Ishikawa (cell line): ENCODE data around the gene HOXA3.
A peak's percentile ranks its signal among the peaks of the same experiment; 100 is the strongest.

Experiments
- CEBPB ChIP-seq: IDR thresholded peaks from 2 replicates; pipeline ENCODE4 v1.6.1; 2012
- CREB1 ChIP-seq: IDR thresholded peaks from 2 replicates; pipeline ENCODE4 v1.6.1; 2012; ENCODE audit warnings: low read depth
- EGR1 ChIP-seq: IDR thresholded peaks from 2 replicates; pipeline ENCODE4 v1.6.1; 2012
- EP300 ChIP-seq: IDR thresholded peaks from 2 replicates; pipeline ENCODE4 v1.6.1; 2012; ENCODE audit warnings: borderline replicate concordance
- FOXM1 ChIP-seq: IDR thresholded peaks from 2 replicates; pipeline ENCODE4 v1.6.1; 2012; ENCODE audit warnings: low read depth, borderline replicate concordance
- NFIC ChIP-seq: IDR thresholded peaks from 2 replicates; pipeline ENCODE4 v1.6.1; 2012
- RAD21 ChIP-seq: IDR thresholded peaks from 2 replicates; pipeline ENCODE4 v1.6.1; 2012; ENCODE audit warnings: low read depth
- TAF1 ChIP-seq: IDR thresholded peaks from 2 replicates; pipeline ENCODE4 v1.6.1; 2012; ENCODE audit warnings: low read depth, mild to moderate bottlenecking
- TCF12 ChIP-seq: IDR thresholded peaks from 2 replicates; pipeline ENCODE4 v1.6.1; 2012; ENCODE audit warnings: low read depth
- TEAD4 ChIP-seq: IDR thresholded peaks from 2 replicates; pipeline ENCODE4 v1.6.1; 2012
- YY1 ChIP-seq: IDR thresholded peaks from 2 replicates; pipeline ENCODE4 v1.6.1; 2012; ENCODE audit warnings: low read depth
- ZBTB7A ChIP-seq: IDR thresholded peaks from 2 replicates; pipeline ENCODE4 v1.6.1; 2012; ENCODE audit warnings: low read depth
- TF ChIP-seq, protein P1 (sequence below): IDR thresholded peaks from 2 replicates; pipeline ENCODE4 v1.6.1; 2012
- TF ChIP-seq, protein P2 (sequence below): IDR thresholded peaks from 2 replicates; pipeline ENCODE4 v1.6.1; 2012
- TF ChIP-seq, protein P3 (sequence below): IDR thresholded peaks from 2 replicates; pipeline ENCODE4 v1.6.1; 2012; ENCODE audit warnings: low read depth, mild to moderate bottlenecking

HOXA3 gene

DNA sequence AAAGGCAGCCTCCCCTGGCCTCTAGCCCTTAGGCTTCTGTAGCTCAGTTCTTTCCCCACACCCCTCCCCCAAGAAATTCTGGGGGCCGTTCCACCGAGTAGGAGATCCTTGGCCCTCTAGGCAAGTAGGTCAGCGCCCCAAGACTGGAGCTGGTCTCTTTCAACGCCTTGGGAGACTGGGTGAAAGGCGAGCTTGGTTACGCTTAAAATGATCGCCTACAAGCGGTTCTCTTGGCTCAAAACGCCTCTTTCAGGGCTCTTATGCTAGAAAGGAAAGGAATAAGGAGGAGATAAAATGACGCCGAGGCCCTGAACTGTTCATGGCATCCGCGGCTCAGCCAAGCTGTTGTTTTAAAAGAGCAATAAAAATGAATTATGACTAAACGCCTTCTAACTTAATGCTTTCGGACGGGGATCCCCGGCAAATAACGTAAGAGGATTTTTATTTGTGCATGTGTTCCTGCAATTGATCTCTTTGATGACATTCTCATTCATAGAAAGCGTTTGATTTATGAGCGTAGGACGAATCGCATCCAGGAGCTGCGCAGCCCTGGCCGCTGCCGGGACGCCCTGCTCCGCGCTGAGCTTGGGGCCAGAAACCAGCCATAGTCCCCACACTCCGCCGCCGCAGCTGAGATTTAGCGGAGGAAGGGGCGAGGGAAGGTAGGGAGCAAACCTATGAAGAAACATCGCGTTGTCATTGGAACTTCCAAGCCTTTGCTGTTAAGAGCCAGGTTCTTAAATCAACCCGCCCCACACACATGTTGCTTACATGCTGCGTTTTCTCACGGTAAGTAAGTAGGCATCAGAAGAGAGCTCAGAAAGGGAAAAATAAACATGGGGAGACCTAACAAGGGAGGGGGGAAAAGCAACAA lies 53.6 kb downstream of the HOXA3 start:
- TF ChIP-seq, protein P1, sequence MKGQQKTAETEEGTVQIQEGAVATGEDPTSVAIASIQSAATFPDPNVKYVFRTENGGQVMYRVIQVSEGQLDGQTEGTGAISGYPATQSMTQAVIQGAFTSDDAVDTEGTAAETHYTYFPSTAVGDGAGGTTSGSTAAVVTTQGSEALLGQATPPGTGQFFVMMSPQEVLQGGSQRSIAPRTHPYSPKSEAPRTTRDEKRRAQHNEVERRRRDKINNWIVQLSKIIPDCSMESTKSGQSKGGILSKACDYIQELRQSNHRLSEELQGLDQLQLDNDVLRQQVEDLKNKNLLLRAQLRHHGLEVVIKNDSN = no peak
- TF ChIP-seq RAD21 (no peak), YY1 (no peak), EGR1 (no peak), CREB1 (no peak), TAF1 (no peak), EP300 (no peak), TEAD4 (no peak)
- TF ChIP-seq, protein P2, sequence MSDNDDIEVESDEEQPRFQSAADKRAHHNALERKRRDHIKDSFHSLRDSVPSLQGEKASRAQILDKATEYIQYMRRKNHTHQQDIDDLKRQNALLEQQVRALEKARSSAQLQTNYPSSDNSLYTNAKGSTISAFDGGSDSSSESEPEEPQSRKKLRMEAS = no peak

DNA sequence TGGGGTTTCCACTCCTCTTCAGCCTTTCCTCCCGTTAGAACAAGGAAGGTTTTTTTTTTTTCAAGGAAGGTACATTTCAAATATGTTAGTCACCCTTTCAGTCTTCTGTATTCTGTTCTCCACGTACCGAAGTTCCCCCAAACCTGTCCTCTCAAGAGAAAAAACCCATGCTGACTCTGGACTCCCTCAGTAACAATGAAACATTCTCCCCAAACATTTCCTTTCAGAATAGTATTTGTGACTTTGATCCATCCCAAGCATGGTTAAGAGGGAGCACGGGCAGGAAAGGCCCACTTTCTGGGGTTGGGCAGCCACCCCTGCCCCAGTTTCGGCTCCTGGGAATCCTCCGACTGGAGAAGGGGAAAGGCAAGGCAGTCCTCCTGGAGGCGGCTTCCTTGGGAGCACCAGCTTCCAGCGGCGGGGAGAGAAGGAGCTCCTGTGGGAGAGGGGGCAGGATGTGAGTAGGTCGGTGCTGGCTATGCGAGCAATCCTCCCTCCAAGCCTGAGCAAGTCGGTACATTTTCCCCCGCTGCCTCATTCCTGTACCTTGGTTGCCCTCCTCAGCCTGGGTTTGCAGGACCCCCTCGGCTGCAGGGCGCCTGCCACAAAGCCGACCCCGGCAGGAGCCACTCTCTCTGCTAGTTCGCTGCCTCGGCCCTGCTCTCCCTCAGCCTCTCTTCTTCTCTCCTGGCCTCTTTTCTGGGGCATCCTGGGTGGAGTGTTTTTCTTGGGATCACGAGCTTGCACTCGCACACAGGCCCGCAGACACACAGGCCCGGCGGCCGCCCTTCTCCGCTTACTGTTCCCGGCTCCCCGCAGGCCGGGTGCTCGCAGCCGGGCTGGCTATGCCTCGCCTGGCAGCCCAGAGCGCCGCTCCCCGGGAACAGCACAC lies 54.5 kb downstream of the HOXA3 start:
- no peak for TF ChIP-seq FOXM1

DNA sequence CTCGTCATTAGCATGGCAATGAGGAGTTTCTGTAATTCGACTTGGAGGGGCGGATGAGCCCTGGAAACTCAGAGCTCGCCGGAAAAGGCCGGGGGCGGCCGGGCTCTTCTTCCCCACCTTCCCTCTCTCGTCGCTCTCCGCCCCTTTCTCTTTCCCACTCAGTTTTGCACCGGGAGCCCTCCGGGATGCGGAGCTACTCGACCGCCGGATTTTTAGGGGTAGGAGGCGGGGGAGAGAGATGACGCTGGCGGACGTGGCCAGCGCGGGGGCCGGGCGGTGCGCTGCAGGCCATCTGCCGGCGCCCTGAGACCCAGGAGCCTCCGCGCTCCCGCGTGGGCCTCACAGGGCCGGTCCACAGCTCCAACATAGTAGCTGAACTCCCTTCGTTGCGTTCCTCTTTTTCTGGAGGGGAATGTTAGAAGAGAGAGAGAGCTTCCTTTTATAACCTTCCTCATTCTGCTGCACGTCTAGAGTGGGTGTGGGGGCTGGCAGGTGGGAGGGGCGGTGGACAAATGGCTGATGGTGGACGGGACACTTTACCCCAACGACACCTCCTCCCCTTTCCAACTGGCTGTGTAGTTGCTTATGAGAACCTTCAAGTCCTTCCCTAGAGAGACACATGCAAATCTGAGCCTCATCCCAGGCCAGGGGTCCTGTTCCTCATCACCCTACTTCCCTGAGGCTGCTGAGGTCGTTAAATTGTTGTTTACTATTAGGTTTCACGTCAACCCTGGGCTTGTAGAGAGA lies 55.4 kb downstream of the HOXA3 start:
- TF ChIP-seq TAF1 = peak; percentile 43; the same call in 1 of the 2 replicates
- 0 out of 2 replicates have a peak, but pooled peaks have one; percentile 40 for TF ChIP-seq CREB1
- TF ChIP-seq TCF12 = no peak
- TF ChIP-seq EGR1 = peak; percentile 47; the same call in 1 of the 2 replicates
- peak; percentile 66; the same call in 1 of the 2 replicates for TF ChIP-seq ZBTB7A
- no peak for TF ChIP-seq YY1

DNA sequence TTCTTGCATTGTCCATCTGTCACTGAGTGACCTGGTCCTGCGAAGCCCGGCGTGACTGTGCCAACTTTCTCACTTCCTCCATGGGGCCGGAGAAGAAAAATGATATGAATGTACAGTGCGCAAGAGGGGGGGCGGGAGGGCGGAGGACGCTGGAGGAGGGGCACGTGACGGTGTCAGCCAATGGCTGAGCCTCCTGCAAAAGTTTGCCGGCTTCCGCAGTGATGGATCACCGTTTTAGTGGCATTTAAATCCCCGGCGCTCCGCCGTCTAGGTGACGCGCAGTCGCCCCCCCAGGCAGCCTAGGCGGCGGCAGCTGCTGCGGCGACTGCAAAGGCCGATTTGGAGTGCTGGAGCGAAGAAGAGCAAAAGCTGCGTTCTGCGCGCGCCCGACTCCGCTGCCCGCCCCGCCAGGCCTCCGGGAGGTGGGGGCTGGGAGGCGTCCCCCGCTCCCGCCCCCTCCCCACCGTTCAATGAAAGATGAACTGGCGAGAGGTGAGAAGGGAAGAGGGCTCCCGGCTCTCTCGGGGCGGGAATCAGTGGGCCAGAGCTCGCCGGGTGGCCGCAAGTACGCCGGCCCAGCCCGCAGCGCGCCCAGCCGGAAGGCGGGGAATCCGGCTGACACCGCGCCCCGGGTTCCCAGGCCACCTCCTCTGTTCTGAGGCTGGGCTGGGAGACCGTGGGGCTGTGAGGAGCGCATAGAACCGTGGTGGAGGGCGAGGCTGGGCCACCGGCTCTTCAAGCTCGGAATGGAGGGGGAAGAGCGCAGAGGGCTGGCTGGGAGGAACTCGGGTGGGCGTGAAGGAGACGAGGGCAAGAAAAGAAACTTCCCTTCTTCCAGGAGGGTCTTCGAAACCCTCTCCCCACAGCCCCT lies 56.3 kb downstream of the HOXA3 start, which contains the start of gene HOXA1:
Gene HOXA1 (minus strand): TSS at position 104 of the 871 bp plus-strand sequence. CDS start 88 bp downstream, at position 16.
- TF ChIP-seq ZBTB7A (peak; percentile 88; the same call in 1 of the 2 replicates), CEBPB (no peak), YY1 (no peak), TCF12 (0 out of 2 replicates have a peak, but pooled peaks have one; percentile 33), TAF1 (peak; percentile 53; the same call in 1 of the 2 replicates), CREB1 (no peak), RAD21 (peak; percentile 16; the same call in 1 of the 2 replicates), FOXM1 (no peak), TEAD4 (peak; percentile 41; the same call in 1 of the 2 replicates), EP300 (no peak; the same call in 1 of the 2 replicates), EGR1 (no peak), NFIC (no peak; the same call in 1 of the 2 replicates)
- TF ChIP-seq, protein P3, sequence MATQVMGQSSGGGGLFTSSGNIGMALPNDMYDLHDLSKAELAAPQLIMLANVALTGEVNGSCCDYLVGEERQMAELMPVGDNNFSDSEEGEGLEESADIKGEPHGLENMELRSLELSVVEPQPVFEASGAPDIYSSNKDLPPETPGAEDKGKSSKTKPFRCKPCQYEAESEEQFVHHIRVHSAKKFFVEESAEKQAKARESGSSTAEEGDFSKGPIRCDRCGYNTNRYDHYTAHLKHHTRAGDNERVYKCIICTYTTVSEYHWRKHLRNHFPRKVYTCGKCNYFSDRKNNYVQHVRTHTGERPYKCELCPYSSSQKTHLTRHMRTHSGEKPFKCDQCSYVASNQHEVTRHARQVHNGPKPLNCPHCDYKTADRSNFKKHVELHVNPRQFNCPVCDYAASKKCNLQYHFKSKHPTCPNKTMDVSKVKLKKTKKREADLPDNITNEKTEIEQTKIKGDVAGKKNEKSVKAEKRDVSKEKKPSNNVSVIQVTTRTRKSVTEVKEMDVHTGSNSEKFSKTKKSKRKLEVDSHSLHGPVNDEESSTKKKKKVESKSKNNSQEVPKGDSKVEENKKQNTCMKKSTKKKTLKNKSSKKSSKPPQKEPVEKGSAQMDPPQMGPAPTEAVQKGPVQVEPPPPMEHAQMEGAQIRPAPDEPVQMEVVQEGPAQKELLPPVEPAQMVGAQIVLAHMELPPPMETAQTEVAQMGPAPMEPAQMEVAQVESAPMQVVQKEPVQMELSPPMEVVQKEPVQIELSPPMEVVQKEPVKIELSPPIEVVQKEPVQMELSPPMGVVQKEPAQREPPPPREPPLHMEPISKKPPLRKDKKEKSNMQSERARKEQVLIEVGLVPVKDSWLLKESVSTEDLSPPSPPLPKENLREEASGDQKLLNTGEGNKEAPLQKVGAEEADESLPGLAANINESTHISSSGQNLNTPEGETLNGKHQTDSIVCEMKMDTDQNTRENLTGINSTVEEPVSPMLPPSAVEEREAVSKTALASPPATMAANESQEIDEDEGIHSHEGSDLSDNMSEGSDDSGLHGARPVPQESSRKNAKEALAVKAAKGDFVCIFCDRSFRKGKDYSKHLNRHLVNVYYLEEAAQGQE = no peak
- TF ChIP-seq, protein P1 = peak; percentile 96
- TF ChIP-seq, protein P2 = 0 out of 2 replicates have a peak, but pooled peaks have one; percentile 6

DNA sequence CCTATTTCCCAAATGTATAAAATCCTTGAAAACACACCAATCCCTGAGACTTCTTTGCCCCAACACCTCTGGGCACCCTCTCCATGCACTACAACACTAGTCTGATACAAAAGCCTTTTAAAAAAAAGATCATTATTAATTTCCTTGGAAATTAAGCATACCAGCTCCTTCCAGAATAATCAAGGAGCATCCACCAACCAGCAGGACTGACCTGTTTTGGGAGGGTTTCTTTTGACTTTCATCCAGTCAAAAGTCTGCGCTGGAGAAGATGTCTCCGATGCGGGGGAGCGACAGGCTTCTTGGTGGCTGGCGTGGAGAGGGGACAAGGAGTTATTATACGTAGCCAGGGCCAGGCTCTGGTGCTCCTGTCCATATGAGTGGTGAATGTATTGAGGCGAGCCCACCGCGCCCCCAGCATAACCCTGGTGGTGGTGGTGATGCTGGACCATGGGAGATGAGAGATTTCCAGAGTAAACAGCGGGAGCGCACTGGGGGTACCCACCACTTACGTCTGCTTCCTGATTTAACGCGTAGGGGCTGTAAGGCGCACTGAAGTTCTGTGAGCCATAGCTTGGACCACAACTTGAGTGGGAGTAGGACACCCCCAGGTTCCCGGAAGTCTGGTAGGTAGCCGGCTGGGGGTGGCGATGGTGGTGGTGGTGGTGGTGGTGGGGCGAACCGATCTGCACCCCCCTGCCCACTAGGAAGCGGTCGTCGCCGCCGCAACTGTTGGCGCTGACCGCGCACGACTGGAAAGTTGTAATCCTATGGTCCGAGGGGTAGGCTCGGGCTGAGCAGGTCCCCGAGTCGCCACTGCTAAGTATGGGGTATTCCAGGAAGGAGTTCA lies 57.1 kb downstream of the HOXA3 start:
- TF ChIP-seq CEBPB (no peak), TAF1 (no peak), RAD21 (no peak)
